ENCODE results near the gene GLIPR2. TPM values are rescaled to one million over a fixed set of nuclear protein-coding genes. Genes with fewer than 3 reads are reported as not detected.

Gene GLIPR2
- polyA plus RNA-seq, 1 experiment, result 26.3 TPM

DNA sequence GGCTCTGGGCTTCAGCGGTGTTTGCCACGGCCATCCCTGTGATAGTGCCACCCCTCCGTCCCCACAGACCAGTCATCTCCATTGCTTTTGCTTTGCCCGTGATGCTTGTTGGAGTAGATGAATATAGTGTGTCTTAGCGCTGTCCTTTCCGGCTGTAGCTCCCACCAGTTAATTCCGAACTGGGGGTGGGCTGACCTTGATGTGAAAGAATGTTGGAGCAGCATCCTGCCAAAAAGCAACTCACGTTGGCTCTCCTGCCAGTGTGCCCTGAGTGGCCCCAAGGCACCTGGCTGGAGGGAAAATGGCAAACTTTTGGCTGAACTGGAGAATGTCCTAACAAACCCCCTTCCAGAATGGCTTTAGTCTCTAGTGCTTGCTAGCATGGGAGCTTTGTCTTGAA is 74.2 kb downstream of the GLIPR2 start:
- TF ChIP-seq, protein P1, sequence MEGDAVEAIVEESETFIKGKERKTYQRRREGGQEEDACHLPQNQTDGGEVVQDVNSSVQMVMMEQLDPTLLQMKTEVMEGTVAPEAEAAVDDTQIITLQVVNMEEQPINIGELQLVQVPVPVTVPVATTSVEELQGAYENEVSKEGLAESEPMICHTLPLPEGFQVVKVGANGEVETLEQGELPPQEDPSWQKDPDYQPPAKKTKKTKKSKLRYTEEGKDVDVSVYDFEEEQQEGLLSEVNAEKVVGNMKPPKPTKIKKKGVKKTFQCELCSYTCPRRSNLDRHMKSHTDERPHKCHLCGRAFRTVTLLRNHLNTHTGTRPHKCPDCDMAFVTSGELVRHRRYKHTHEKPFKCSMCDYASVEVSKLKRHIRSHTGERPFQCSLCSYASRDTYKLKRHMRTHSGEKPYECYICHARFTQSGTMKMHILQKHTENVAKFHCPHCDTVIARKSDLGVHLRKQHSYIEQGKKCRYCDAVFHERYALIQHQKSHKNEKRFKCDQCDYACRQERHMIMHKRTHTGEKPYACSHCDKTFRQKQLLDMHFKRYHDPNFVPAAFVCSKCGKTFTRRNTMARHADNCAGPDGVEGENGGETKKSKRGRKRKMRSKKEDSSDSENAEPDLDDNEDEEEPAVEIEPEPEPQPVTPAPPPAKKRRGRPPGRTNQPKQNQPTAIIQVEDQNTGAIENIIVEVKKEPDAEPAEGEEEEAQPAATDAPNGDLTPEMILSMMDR (IDR thresholded peaks at IDR 0.05; ENCODE audit: insufficient read depth, low read depth, low read length), result no peak
- ChIA-PET POLR2A (no interaction called here), CTCF (interaction anchor here (0.7 to 1.9 kb wide), 2 partner anchors 18 to 20 kb away, joined by 3 to 4 read pairs; partner anchors contain the start of gene CLTA)
- Histone ChIP-seq H3K4me3 (ENCODE audit: low read depth, low read length) (no peak overlapping the region), H3K27me3 (ENCODE audit: control insufficient read depth, insufficient read depth, low read length) (no peaks in the 10 kb centered on the region), H3K36me3 (ENCODE audit: control insufficient read depth, insufficient read depth, low read length) (peaks cover 24% of the 10 kb centered on the region)
- DNase-seq (ENCODE audit: low read depth), result no peak

DNA sequence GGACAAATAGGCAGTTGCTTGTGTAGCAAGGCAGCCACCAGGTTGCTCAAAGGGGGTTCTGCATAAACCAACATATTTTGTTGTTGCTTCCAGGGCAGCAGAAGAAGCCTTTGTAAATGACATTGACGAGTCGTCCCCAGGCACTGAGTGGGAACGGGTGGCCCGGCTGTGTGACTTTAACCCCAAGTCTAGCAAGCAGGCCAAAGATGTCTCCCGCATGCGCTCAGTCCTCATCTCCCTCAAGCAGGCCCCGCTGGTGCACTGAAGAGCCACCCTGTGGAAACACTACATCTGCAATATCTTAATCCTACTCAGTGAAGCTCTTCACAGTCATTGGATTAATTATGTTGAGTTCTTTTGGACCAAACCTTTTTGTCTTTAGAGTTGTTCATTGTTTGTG is 75.0 kb downstream of the GLIPR2 start:
- no peak for DNase-seq (ENCODE audit: low read depth)

DNA sequence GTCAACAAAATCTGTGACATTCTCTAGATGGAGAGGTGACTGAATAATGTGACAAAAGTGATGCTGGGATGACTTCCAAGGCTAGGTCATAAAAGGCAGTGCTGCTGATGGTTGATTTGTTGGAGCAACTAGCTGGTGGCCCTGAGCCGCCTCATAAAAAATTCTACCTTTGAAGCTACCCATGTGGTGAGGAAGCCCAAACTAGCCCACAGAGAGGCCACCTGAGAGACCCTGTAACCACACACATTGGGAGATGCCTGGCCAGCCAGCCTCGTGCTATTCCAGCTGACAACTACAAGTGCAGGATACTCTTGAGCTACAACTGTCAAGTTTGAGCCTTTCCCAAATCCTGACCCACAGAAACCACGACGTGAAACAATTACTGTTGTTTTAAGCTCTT is 76.9 kb downstream of the GLIPR2 start:
- no peak for DNase-seq (ENCODE audit: low read depth)
- POLR2A ChIA-PET, result no interaction called here
- Histone ChIP-seq H3K36me3 (ENCODE audit: control insufficient read depth, insufficient read depth, low read length) (peaks cover 27% of the 10 kb centered on the region), H3K27me3 (ENCODE audit: control insufficient read depth, insufficient read depth, low read length) (no peaks in the 10 kb centered on the region), H3K4me3 (ENCODE audit: low read depth, low read length) (no peak overlapping the region)
- CTCF ChIA-PET, result interaction anchor here (1.0 to 1.3 kb wide), 4 partner anchors 9 to 137 kb away, joined by 3 to 4 read pairs (median 4); no protein-coding TSS in a partner anchor
- TF ChIP-seq, protein P1 (IDR thresholded peaks at IDR 0.05; ENCODE audit: insufficient read depth, low read depth, low read length), result no peak

More for the DNA sequence above, 75.0 kb downstream of the GLIPR2 start:
- Histone ChIP-seq H3K4me3 (ENCODE audit: low read depth, low read length) (no peak overlapping the region), H3K36me3 (ENCODE audit: control insufficient read depth, insufficient read depth, low read length) (peaks cover 21% of the 10 kb centered on the region), H3K27me3 (ENCODE audit: control insufficient read depth, insufficient read depth, low read length) (no peaks in the 10 kb centered on the region)
- TF ChIP-seq, protein P1 (IDR thresholded peaks at IDR 0.05; ENCODE audit: insufficient read depth, low read depth, low read length), result no peak
- POLR2A ChIA-PET, result no interaction called here
- CTCF ChIA-PET, result interaction anchor here (0.7 to 1.9 kb wide), 3 partner anchors 10 to 21 kb away, joined by 3 to 4 read pairs (median 3); partner anchors contain the start of gene CLTA

Other genes with a start within 250 kb of the GLIPR2 start
- gene HRCT1, start 230.5 kb upstream of the GLIPR2 start, polyA plus RNA-seq (2011; rRNA removed), result 0.47 and 0.93 TPM in 2 replicates
- gene SPAAR, start 227.2 kb upstream of the GLIPR2 start, polyA plus RNA-seq (2011; rRNA removed), result 0.23 and 0.32 TPM in 2 replicates
- gene OR2S2, start 178.6 kb upstream of the GLIPR2 start, polyA plus RNA-seq (2011; rRNA removed), result 0.33 and 0.53 TPM in 2 replicates
- gene RECK, start 99.8 kb upstream of the GLIPR2 start, polyA plus RNA-seq (2011; rRNA removed), result 59.8 and 72.8 TPM in 2 replicates
- 0.51 and 1.7 TPM in 2 replicates for gene CCIN, start 32.7 kb downstream of the GLIPR2 start, polyA plus RNA-seq (2011; rRNA removed)
- 197 and 212 TPM in 2 replicates for gene CLTA, start 54.2 kb downstream of the GLIPR2 start, polyA plus RNA-seq (2011; rRNA removed)
- 14.7 and 16.7 TPM in 2 replicates for gene GNE, start 121.7 kb downstream of the GLIPR2 start, polyA plus RNA-seq (2011; rRNA removed)

Data from BJ (cell line).